Sigmoid colon (tissue), 4 donors: ENCODE data around the gene NCOA4.

Experiments used
- POLR2A ChIP-seq, 2 donors: fragments of 450-650 bp; IDR thresholded peaks; one replicate each; pipeline ENCODE4 v1.6.1; 2016; ENCODE audit warnings: antibody characterized with exemption in 2 of 2, mild to moderate bottlenecking in 2 of 2, moderate library complexity in 2 of 2
- POLR2AphosphoS5 ChIP-seq, 4 donors: sonication (generic); formaldehyde crosslinking; IDR thresholded peaks; one replicate each; pipeline ENCODE4 v1.6.1; 2017; ENCODE audit warnings: antibody characterized with exemption in 4 of 4
- TF ChIP-seq, protein P1 (sequence below), 4 experiments: fragments of 450-650 bp in 3 of 4; fragments of 200-600 bp in 1 of 4; IDR thresholded peaks; one replicate each; pipeline ENCODE4 v1.5.1; 2016 to 2019; ENCODE audit warnings: antibody characterized with exemption in 4 of 4, mild to moderate bottlenecking in 3 of 4, moderate library complexity in 2 of 4

DNA sequence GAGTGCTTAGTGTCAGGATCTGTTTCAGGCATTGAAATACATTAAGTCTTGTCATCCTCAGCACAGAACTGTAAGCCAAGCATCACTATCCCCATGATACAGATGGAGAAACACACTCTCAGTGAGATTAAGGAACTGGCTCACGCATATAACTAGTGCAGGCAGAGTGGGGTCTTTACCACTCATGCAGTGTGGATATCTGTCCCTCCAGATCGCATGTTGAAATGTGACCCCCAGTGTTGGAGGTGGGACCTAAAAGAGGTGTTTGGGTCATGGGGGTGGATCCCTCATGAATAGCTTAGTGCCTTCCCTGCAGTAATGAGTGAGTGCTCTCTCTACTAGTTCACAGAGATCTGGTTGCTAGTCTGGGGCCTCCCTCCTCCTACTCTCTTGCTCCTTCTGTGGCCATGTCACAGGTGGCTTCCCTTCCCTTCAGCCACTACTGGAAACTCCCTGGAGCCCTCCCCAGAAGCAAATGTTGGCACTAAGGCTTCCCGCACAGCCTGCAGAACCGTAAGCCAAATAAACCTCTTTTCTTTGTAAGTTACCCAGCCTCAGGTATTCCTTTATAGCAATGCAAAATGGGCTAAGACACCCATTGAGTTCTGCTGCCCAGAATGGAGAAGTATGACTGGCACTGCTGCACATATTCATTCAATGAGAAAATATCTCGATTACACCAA lies 47.4 kb upstream of the NCOA4 start:
- no peak for TF ChIP-seq POLR2AphosphoS5 (IDR thresholded peaks at IDR 0.05)
- TF ChIP-seq, protein P1, sequence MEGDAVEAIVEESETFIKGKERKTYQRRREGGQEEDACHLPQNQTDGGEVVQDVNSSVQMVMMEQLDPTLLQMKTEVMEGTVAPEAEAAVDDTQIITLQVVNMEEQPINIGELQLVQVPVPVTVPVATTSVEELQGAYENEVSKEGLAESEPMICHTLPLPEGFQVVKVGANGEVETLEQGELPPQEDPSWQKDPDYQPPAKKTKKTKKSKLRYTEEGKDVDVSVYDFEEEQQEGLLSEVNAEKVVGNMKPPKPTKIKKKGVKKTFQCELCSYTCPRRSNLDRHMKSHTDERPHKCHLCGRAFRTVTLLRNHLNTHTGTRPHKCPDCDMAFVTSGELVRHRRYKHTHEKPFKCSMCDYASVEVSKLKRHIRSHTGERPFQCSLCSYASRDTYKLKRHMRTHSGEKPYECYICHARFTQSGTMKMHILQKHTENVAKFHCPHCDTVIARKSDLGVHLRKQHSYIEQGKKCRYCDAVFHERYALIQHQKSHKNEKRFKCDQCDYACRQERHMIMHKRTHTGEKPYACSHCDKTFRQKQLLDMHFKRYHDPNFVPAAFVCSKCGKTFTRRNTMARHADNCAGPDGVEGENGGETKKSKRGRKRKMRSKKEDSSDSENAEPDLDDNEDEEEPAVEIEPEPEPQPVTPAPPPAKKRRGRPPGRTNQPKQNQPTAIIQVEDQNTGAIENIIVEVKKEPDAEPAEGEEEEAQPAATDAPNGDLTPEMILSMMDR (IDR thresholded peaks at IDR 0.05): no peak
- no peak for TF ChIP-seq POLR2A (IDR thresholded peaks at IDR 0.05)
